Neural progenitor cell (in vitro differentiated cells): ENCODE data around the gene DPF3.

ENCODE experiments used
- EZH2 ChIP-seq: fragments of 200-600 bp; sonication (generic); IDR thresholded peaks from 2 replicates; pipeline ENCODE4 v1.6.1; 2017; ENCODE audit warnings: antibody characterized with exemption, mild to moderate bottlenecking, moderate library complexity
- TF ChIP-seq, protein P1 (sequence below): fragments of 200-600 bp; sonication (generic); IDR thresholded peaks from 2 replicates; pipeline ENCODE4 v1.5.1; 2017; ENCODE audit warnings: antibody characterized with exemption, mild to moderate bottlenecking

DNA sequence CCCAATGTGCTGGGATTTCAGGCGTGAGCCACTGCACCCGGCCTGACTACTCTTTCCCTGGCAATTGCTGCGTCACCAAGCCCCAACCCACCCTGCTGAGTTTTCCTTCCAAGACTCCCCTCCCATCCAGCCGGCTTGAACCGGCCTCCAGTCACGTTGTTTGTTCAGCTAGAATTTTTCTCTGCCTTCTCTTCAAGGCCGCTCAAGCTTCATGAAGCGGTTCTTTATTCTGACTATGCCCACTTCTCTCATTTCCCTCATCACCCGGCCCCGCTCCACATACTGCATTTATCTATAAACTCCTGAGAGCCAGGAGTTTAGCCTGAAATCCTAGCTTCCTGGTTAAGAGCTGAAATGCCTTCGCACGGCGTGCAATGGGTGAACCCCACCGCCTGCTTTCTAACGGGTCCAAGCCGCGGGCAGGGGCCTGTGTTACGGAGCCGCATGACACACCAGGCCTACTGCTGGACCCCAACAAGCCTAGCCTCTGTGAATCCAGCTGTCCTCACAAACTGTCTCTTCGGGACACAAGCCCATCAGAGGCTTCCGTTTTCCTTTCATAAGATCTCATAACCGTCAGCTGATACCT is 31.4 kb upstream of the DPF3 start:
- TF ChIP-seq, protein P1, sequence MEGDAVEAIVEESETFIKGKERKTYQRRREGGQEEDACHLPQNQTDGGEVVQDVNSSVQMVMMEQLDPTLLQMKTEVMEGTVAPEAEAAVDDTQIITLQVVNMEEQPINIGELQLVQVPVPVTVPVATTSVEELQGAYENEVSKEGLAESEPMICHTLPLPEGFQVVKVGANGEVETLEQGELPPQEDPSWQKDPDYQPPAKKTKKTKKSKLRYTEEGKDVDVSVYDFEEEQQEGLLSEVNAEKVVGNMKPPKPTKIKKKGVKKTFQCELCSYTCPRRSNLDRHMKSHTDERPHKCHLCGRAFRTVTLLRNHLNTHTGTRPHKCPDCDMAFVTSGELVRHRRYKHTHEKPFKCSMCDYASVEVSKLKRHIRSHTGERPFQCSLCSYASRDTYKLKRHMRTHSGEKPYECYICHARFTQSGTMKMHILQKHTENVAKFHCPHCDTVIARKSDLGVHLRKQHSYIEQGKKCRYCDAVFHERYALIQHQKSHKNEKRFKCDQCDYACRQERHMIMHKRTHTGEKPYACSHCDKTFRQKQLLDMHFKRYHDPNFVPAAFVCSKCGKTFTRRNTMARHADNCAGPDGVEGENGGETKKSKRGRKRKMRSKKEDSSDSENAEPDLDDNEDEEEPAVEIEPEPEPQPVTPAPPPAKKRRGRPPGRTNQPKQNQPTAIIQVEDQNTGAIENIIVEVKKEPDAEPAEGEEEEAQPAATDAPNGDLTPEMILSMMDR, result no peak
- TF ChIP-seq EZH2, result no peak
